Tibial nerve (tissue), 4 donors: ENCODE measurements around the gene SLC9A5. TPM values are rescaled to one million over a fixed set of nuclear protein-coding genes. Genes with fewer than 3 reads are reported as not detected.

ENCODE experiments used
- DNase-seq, 2 donors: peaks; one replicate each; pipeline ENCODE4 v3.0.0-alpha.2; 2019; ENCODE audit warnings: low spot score in 2 of 2
- H3K27ac ChIP-seq, 4 donors: fragments of 200-600 bp; sonication (generic) in 3 of 4; one replicate each; pipeline ENCODE4 v1.5.1; 2017 to 2019; ENCODE audit warnings: mild to moderate bottlenecking in 1 of 4
- H3K27me3 ChIP-seq, 2 donors: fragments of 200-600 bp; sonication (generic) in 1 of 2; one replicate each; pipeline versions ENCODE4 v1.5.1 to v1.6.0; 2017 to 2019
- H3K36me3 ChIP-seq, 3 donors: fragments of 200-600 bp; sonication (generic); one replicate each; pipeline ENCODE4 v1.5.1; 2018 to 2019
- H3K4me1 ChIP-seq, 4 donors: fragments of 200-600 bp; sonication (generic) in 3 of 4; one replicate each; pipeline ENCODE4 v1.5.1; 2017 to 2019
- H3K4me3 ChIP-seq, 4 donors: fragments of 200-600 bp; sonication (generic) in 3 of 4; one replicate each; pipeline ENCODE4 v1.5.1; 2017 to 2019; ENCODE audit warnings: mild to moderate bottlenecking in 1 of 4, moderate library complexity in 1 of 4
- H3K9me3 ChIP-seq, 4 donors: fragments of 200-600 bp; sonication (generic) in 3 of 4; one replicate each; pipeline ENCODE4 v1.5.1; 2017 to 2019
- EP300 ChIP-seq, 2 donors: sonication (generic); formaldehyde crosslinking; IDR thresholded peaks; one replicate each; pipeline ENCODE4 v1.6.1; 2017; ENCODE audit warnings: antibody characterized with exemption in 2 of 2, mild to moderate bottlenecking in 1 of 2
- POLR2A ChIP-seq, 2 donors: fragments of 450-650 bp; IDR thresholded peaks; one replicate each; pipeline ENCODE4 v1.6.1; 2017; ENCODE audit warnings: antibody characterized with exemption in 2 of 2, mild to moderate bottlenecking in 2 of 2, moderate library complexity in 2 of 2
- WGBS, 2 donors: methylation state at CpG; one replicate each; pipeline ENCODE4 v1.1.5; 2018; 5-methylcytosine and 5-hydroxymethylcytosine counted together
- total RNA-seq, 4 donors: library from RNA; depleted of rRNA; stranded (reverse); fragments of >200 nt; gene quantifications; one replicate each; pipeline ENCODE4 v1.1.0, GENCODE V29; 2016
- TF ChIP-seq, protein P1 (sequence below), 5 experiments: fragments of 200-600 bp in 3 of 5; fragments of 450-650 bp in 2 of 5; sonication (generic) in 3 of 5; IDR thresholded peaks; one replicate each; pipeline ENCODE4 v1.5.1; 2016 to 2019; ENCODE audit warnings: antibody characterized with exemption in 5 of 5, mild to moderate bottlenecking in 3 of 5, moderate library complexity in 2 of 5

Gene SLC9A5
- total RNA-seq, 4 donors from 2014 or later, result 0.59 to 2.0 (median 1.5) TPM

DNA sequence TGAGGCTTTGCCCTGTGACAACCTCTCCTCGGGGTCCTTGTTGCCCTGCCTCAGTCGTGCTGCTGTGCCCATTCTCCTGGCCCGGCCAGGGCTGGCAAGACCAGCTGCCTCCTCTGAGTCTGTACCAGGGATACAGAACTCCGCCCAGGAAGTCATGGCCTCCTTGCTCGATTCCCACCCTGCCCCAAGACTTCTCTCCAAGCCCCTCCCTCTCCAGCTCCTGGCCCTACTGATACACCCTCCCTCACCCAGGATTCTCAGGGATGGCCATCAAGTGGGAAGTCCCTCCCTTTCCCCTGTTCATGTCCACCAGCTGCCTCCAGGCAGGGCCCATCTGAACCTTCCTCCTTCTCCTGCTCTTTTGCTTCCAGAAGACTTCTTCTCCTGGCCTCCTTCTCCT, 33.1 kb upstream of the SLC9A5 start:
- TF ChIP-seq POLR2A (IDR thresholded peaks at IDR 0.05), result no peak
- no peak for TF ChIP-seq EP300 (IDR thresholded peaks at IDR 0.05)
- TF ChIP-seq, protein P1, sequence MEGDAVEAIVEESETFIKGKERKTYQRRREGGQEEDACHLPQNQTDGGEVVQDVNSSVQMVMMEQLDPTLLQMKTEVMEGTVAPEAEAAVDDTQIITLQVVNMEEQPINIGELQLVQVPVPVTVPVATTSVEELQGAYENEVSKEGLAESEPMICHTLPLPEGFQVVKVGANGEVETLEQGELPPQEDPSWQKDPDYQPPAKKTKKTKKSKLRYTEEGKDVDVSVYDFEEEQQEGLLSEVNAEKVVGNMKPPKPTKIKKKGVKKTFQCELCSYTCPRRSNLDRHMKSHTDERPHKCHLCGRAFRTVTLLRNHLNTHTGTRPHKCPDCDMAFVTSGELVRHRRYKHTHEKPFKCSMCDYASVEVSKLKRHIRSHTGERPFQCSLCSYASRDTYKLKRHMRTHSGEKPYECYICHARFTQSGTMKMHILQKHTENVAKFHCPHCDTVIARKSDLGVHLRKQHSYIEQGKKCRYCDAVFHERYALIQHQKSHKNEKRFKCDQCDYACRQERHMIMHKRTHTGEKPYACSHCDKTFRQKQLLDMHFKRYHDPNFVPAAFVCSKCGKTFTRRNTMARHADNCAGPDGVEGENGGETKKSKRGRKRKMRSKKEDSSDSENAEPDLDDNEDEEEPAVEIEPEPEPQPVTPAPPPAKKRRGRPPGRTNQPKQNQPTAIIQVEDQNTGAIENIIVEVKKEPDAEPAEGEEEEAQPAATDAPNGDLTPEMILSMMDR (IDR thresholded peaks at IDR 0.05), result no peak
- Histone ChIP-seq H3K27me3 (no peaks in the 10 kb centered on the region), H3K9me3 (no peaks in the 10 kb centered on the region), H3K4me1 (peaks cover 0 to 14% (median 0%) of the 10 kb centered on the region in 4 donors), H3K4me3 (no peak overlapping the region), H3K27ac (no peak overlapping the region), H3K36me3 (peaks cover 0 to 59% (median 0%) of the 10 kb centered on the region in 3 donors)
- DNase-seq, result no peak
- WGBS, 2 donors, result 65 to 70% methylated on average over 5 of the region's 5 CpGs

- peak in 1 of 2 donors; percentile 30 for DNase-seq
- Histone ChIP-seq H3K36me3 (peaks cover 0 to 58% (median 0%) of the 10 kb centered on the region in 3 donors), H3K9me3 (no peaks in the 10 kb centered on the region), H3K4me1 (peaks cover 0 to 14% (median 0%) of the 10 kb centered on the region in 4 donors), H3K4me3 (no peak overlapping the region), H3K27ac (peak overlapping the region in 1 of 4 donors; percentile 17), H3K27me3 (no peaks in the 10 kb centered on the region)
- no peak for TF ChIP-seq POLR2A (IDR thresholded peaks at IDR 0.05)
- TF ChIP-seq EP300 (IDR thresholded peaks at IDR 0.05), result no peak
- TF ChIP-seq, protein P1 (IDR thresholded peaks at IDR 0.05), result no peak
- WGBS, 2 donors, result 69 to 75% methylated on average over 18 of the region's 18 CpGs
Observed at GRCh38 chr16:67216612-67217490, 31.9 kb upstream of the SLC9A5 start.

GRCh38 chr16:67223992-67224391, 24.8 kb upstream of the SLC9A5 start:
- Histone ChIP-seq H3K27me3 (no peaks in the 10 kb centered on the region), H3K4me1 (peaks cover 0 to 30% (median 10%) of the 10 kb centered on the region in 4 donors), H3K27ac (no peak overlapping the region), H3K9me3 (no peaks in the 10 kb centered on the region), H3K4me3 (no peak overlapping the region), H3K36me3 (peaks cover 0 to 41% (median 0%) of the 10 kb centered on the region in 3 donors)
- no peak for TF ChIP-seq POLR2A (IDR thresholded peaks at IDR 0.05)
- no peak for DNase-seq
- WGBS, 2 donors, result 71 to 75% methylated on average over 3 of the region's 3 CpGs

DNA sequence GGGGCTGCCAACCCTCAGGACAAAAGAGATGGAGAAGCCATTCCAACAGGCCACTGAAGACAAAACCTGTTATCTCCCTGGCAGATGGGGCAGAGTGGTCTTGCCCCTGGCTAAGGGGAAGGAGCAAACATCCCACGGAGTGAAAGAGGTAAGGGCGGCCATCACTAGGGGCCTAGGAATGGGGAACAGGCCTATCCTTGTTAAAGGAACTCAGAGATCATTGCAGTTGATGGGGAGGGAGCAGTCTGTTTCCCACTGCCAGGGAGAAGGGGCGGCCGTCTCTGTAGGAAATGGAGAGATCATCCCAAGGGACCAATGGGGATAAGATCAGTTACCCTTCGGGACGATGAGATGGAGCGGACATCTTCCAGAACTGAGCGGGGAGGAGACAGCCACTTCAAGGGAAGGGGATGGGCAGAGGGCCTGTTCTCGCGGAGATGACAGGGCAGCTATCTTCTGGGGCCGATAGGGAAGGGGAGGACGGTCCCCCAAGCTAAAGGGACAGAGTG, 22.4 kb upstream of the SLC9A5 start:
- DNase-seq, result no peak
- Histone ChIP-seq H3K4me3 (peak overlapping the region; percentile 74 to 94 (median 86)), H3K27me3 (no peaks in the 10 kb centered on the region), H3K4me1 (peaks cover 0 to 30% (median 10%) of the 10 kb centered on the region in 4 donors), H3K36me3 (peaks cover 0 to 57% (median 0%) of the 10 kb centered on the region in 3 donors), H3K9me3 (no peaks in the 10 kb centered on the region), H3K27ac (peak overlapping the region; percentile 21 to 92 (median 84))
- 5 to 6% methylated on average over 12 of the region's 12 CpGs for WGBS, 2 donors
- TF ChIP-seq, protein P1 (IDR thresholded peaks at IDR 0.05), result no peak
- no peak for TF ChIP-seq POLR2A (IDR thresholded peaks at IDR 0.05)
- no peak for TF ChIP-seq EP300 (IDR thresholded peaks at IDR 0.05)

DNA sequence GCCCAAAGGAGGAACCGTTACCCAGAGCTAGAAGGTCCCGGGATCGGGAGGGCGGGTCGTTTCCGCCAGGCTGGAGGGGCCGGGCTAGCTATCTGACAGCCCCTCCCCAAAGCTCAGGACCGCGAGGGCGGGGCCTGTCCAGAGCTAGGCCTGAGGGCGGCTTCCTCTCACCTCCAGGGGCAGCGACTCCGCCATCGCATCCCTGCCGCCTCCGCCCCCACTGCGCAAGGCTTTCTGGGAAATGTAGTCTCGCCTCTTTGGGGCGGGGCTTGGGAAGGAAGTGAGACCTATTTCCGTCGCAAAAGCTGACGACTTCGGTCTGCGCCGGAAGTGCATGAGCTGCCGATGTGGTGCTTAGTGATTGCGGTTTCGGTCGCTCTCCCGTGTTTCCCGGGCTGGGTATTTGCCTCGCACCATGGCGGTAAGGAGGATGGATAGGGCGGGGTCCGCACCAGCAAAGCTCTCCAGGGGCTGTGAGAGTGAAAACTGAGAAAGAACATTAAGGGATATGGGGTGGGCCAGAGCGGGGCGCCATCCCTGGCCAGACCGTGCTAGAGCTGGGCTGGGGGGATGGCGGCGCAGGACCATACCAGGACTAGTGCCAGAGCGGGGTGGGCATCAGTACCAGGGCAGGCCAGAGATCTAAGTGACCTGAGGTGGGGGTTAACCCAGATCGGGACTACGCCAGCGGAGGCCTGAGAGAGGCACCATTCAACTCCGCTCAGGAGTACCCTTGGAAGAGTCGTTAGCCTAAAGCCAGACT, 21.8 kb upstream of the SLC9A5 start, which contains the start of gene TMEM208:
Gene TMEM208, plus strand, starts transcription at position 327 of the 763 bp plus-strand sequence. Its CDS starts 89 bp downstream, at position 416.
- WGBS, 2 donors, result 0 to 1% methylated on average over 37 to 44 of the region's 46 CpGs
- peak; percentile 95 to 98 for DNase-seq

More for the DNA sequence above, 21.8 kb upstream of the SLC9A5 start, which contains the start of gene TMEM208:
- Histone ChIP-seq H3K9me3 (no peaks in the 10 kb centered on the region), H3K4me3 (peak within 1 kb of the TSS; percentile 74 to 94 (median 86)), H3K27me3 (no peaks in the 10 kb centered on the region), H3K4me1 (peaks cover 0 to 30% (median 10%) of the 10 kb centered on the region in 4 donors), H3K36me3 (peaks cover 0 to 57% (median 4%) of the 10 kb centered on the region in 3 donors), H3K27ac (peak within 1 kb of the TSS; percentile 21 to 92 (median 84))
- TF ChIP-seq, protein P1 (IDR thresholded peaks at IDR 0.05), result peak in 3 of 5 experiments; percentile 7 to 60 (median 49)
- TF ChIP-seq EP300 (IDR thresholded peaks at IDR 0.05) (peak; percentile 98 to 99), POLR2A (IDR thresholded peaks at IDR 0.05) (peak; percentile 76 to 89)
